Measurements from ENCODE around the gene CARHSP1. TPM values are rescaled to one million over a fixed set of nuclear protein-coding genes. Genes with fewer than 3 reads are reported as not detected.

CARHSP1 gene
- polyA plus RNA-seq, 1 of the 3 experiments (the other 2 are of a cell fraction), result 93.6 TPM

- no peak overlapping the region for H3K4me2 ChIP-seq
- DNase-seq, result no peak
- no peaks in the 10 kb centered on the region; the same call in none of the 2 replicates for H4K20me1 ChIP-seq (ENCODE audit: insufficient read depth)
- 93% methylated on average over 8 of the region's 8 CpGs for WGBS (ENCODE audit: low lambda C conversion rate)
- H2AFZ ChIP-seq (ENCODE audit: low read depth), result no peak overlapping the region
- H3K4me3 ChIP-seq (ENCODE audit: low read depth in 2 of 2, low read length in 1 of 2), result no peak overlapping the region
- H3F3A ChIP-seq (replicated peaks; ENCODE audit: insufficient read depth), result peaks cover 8% of the 10 kb centered on the region
- H3K27ac ChIP-seq (ENCODE audit: low read depth in 2 of 2, low read length in 1 of 2), result no peak overlapping the region
- ChIA-PET POLR2A (interaction anchor here (0.6 kb wide), 1 partner anchor 212 kb away, joined by 3 read pairs; no protein-coding TSS in a partner anchor), CTCF (interaction anchor here (0.9 to 3.9 kb wide), 6 partner anchors 20 to 105 kb away, joined by 3 to 21 read pairs (median 5); no protein-coding TSS in a partner anchor)
- H3K9me2 ChIP-seq, result no peaks in the 10 kb centered on the region
- H3K9me3 ChIP-seq, result no peaks in the 10 kb centered on the region
- H3K9ac ChIP-seq, result no peak overlapping the region
- H3K36me3 ChIP-seq (replicated peaks in 1 of 2; ENCODE audit: control insufficient read depth in 1 of 2, insufficient read depth in 2 of 2, low read length in 1 of 2), result peaks cover 61 to 72% of the 10 kb centered on the region in 2 experiments
- H3K79me2 ChIP-seq (ENCODE audit: insufficient read depth), result peaks cover 17% of the 10 kb centered on the region
- TF ChIP-seq TEAD4 (IDR thresholded peaks at IDR 0.05; ENCODE audit: borderline replicate concordance, insufficient read depth) (no peak), RAD21 (IDR thresholded peaks at IDR 0.05; ENCODE audit: low read length) (no peak), GABPA (IDR thresholded peaks at IDR 0.05; ENCODE audit: low read depth) (no peak), USF2 (IDR thresholded peaks at IDR 0.05; ENCODE audit: borderline replicate concordance, low read depth, low read length) (no peak), PBX3 (IDR thresholded peaks at IDR 0.05) (no peak), MXI1 (IDR thresholded peaks at IDR 0.05; ENCODE audit: low read depth, low read length) (no peak), POLR2AphosphoS5 (IDR thresholded peaks at IDR 0.05; ENCODE audit: low read depth, low read length) (no peak), GATA2 (CRISPR knock-in tag; IDR thresholded peaks at IDR 0.05) (no peak), SIN3A (IDR thresholded peaks at IDR 0.05; ENCODE audit: borderline replicate concordance, low read depth, low read length) (no peak), FOXJ3 (CRISPR knock-in tag; IDR thresholded peaks at IDR 0.05) (no peak), RFX5 (IDR thresholded peaks at IDR 0.05; ENCODE audit: low read length) (no peak), EZH2phosphoT487 (IDR thresholded peaks at IDR 0.05; ENCODE audit: borderline replicate concordance, low read depth) (no peak), JUND (IDR thresholded peaks at IDR 0.05) (no peak), MEF2A (IDR thresholded peaks at IDR 0.05; ENCODE audit: borderline replicate concordance, low read depth) (no peak), NFIC (IDR thresholded peaks at IDR 0.05; ENCODE audit: borderline replicate concordance) (no peak), NRF1 (IDR thresholded peaks at IDR 0.05; ENCODE audit: low read depth, low read length) (no peak), TAF1 (IDR thresholded peaks at IDR 0.05; ENCODE audit: borderline replicate concordance, low read depth, low read length) (no peak)
- TF ChIP-seq, protein P1, sequence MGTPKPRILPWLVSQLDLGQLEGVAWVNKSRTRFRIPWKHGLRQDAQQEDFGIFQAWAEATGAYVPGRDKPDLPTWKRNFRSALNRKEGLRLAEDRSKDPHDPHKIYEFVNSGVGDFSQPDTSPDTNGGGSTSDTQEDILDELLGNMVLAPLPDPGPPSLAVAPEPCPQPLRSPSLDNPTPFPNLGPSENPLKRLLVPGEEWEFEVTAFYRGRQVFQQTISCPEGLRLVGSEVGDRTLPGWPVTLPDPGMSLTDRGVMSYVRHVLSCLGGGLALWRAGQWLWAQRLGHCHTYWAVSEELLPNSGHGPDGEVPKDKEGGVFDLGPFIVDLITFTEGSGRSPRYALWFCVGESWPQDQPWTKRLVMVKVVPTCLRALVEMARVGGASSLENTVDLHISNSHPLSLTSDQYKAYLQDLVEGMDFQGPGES (IDR thresholded peaks at IDR 0.05; ENCODE audit: low read depth, low read length), result no peak
- TF ChIP-seq, protein P2, sequence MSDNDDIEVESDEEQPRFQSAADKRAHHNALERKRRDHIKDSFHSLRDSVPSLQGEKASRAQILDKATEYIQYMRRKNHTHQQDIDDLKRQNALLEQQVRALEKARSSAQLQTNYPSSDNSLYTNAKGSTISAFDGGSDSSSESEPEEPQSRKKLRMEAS (IDR thresholded peaks at IDR 0.05; ENCODE audit: low read depth), result no peak
- TF ChIP-seq, protein P3, sequence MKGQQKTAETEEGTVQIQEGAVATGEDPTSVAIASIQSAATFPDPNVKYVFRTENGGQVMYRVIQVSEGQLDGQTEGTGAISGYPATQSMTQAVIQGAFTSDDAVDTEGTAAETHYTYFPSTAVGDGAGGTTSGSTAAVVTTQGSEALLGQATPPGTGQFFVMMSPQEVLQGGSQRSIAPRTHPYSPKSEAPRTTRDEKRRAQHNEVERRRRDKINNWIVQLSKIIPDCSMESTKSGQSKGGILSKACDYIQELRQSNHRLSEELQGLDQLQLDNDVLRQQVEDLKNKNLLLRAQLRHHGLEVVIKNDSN (IDR thresholded peaks at IDR 0.05; ENCODE audit: borderline replicate concordance, low read depth), result no peak
- H3K27me3 ChIP-seq (ENCODE audit: insufficient read depth), result no peaks in the 10 kb centered on the region
- no peaks in the 10 kb centered on the region; a peak in 1 of 4 replicates for H3K4me1 ChIP-seq (ENCODE audit: control insufficient read depth in 1 of 2, insufficient read depth in 2 of 2, low read depth in 1 of 2, low read length in 1 of 2)
These were observed 40.1 kb upstream of the CARHSP1 start for GRCh38 chr16:8908810-8909468.

All from SK-N-SH (cell line).